ENCODE results near the gene ROPN1.

The ROPN1 gene

DNA sequence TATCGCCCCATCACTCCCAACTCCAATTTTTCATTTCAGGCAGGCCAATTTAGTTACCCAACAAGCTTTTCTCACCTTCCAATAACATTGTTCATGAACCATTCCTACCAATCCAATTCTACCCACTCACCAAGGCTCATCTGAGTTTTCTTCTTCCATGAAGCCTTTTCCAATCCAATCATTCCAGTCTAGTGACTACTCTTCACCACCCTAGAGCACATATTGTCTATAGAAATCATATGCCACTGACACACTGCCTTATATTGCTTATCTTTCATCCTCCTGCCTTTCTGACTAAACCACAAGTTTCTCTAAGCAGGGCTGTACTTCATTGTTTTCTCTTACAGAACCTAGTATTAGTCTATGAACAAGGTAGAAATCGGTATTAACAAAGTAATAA is 42.3 kb downstream of the ROPN1 start:
- DNase-seq (ENCODE audit: low read depth in 2 of 3, low spot score in 1 of 3), result no peak

DNA sequence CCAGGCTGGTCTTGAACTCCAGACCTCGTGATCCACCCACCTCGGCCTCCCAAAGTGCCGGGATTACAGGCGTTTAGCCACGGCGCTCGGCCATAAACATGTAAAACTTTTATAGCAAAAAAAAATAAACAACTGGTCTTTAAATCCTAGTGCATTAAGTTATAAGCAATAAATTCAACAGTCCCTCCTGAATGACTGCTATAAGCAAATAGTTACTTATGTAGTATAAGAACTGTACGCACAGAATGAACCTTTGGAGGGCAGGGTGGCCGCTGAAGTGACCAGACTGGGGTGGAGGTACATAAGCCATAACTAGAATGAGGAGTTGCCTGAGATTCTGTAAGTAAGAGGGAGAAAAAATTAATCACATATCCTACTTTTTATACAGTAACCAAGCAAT is 43.5 kb downstream of the ROPN1 start:
- DNase-seq (ENCODE audit: low read depth in 2 of 3, low spot score in 1 of 3), result no peak

DNA sequence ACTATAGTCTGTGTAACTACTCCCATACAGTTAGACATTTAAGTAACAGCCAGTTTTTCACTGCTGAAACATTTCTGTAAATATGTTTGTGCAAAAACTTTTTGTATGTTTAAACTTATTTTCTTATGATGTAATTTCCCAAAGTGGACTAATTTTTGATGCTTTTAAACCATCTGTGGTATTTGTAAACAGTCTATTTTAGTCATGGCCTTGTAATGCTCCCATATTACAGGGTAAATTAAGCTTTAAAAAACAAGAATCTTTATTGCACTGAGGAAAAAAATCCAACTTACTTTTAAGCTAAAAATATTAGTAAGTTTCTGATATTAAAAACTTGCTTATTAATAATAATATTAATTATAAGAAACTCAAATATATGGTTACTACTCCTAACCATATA is 44.4 kb downstream of the ROPN1 start:
- DNase-seq (ENCODE audit: low read depth in 2 of 3, low spot score in 1 of 3), result no peak

DNA sequence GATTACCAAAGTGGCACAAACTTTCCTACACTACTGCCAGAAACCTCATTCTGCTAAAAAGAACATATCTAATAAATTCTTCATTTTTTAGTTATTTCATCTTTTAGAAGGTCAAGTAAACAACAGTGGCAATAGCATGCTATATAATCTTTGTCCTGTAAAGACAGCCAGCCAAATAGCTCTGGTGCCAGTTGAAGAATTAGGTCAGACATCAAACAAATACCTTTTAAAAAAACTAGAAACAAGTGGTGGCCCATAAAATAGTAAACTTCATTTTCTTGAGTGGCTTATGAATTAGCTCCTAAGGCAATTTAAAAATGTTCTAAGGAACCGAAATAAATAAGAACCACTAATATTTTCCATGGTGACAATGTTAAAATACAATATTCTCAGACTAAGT is 50.4 kb downstream of the ROPN1 start:
- no peak for DNase-seq (ENCODE audit: low read depth in 2 of 3, low spot score in 1 of 3)

DNA sequence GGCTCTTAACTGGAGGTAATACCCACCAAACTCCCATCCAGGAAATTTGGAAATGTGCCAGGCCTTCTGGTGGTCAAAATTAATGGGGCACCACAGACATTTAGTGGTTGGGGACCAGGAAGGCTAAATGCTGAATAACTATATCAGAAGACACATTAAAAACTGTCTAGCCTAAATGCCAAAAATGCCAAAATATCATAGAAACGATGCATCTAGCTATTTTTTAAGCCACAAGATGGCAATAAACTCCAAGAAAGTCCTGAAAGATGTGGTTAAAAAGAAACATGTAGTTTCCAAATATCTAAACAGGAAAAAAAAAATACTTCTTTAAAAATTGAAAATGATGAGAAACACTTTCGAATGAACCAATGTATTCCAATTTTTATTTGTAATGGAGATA is 50.8 kb downstream of the ROPN1 start:
- DNase-seq (ENCODE audit: low read depth in 2 of 3, low spot score in 1 of 3), result no peak

DNA sequence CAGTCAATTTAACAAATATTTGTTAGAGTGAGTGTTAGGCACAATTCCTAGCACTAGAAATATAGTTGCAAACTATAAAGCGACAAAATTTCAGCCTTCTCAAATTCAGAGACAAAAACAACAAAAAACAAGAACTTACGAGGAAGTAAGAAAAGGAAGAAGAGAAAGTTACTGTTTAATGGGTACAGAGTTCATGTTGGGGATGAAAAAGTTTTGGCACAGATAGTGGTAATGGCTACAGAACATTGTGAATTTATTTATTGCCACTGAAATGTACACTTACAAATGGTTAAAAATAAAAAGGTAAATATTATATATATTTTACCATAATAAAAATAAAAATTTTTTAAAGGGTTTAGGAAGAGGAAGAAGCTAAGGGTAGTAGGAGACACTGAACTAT is 52.2 kb downstream of the ROPN1 start:
- DNase-seq (ENCODE audit: low read depth in 2 of 3, low spot score in 1 of 3), result no peak

DNA sequence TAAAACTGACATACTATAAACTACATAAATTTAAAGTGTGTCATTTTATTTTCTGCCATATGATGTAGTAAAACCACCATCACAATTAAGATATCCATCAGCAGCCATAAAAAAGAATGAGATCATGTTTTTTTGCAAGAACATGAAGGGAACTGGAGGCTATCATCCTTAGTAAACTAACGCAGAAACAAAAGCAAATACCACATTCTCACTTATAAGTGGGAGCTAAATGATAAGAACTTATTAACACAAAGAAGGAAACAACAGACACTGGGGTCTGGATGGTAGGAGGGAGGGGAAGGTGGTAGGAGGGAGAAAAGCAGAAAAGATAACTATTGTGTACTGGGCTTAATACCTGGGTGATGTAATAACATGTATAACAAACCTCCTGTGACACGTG is 55.5 kb downstream of the ROPN1 start:
- DNase-seq (ENCODE audit: low read depth in 2 of 3, low spot score in 1 of 3), result no peak

DNA sequence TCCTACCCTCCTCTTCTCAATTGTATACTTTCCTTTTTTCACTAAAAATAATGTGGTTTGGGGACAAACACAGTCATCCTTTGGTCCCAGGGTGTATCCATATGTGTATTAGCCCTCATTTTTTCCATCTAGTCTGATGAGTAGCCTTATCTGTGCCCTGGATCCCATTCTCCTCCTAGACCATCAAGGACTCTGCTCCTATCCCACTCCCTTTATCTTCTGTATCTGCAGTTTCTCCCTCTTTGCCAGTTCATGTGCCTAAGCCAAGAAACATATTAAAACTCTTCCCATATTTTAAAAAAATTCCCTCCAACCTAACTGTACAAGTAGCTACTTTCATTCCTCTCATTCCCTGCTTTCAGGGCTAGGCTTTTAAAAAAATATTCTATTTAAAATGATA is 56.1 kb downstream of the ROPN1 start:
- no peak for DNase-seq (ENCODE audit: low read depth in 2 of 3, low spot score in 1 of 3)

DNA sequence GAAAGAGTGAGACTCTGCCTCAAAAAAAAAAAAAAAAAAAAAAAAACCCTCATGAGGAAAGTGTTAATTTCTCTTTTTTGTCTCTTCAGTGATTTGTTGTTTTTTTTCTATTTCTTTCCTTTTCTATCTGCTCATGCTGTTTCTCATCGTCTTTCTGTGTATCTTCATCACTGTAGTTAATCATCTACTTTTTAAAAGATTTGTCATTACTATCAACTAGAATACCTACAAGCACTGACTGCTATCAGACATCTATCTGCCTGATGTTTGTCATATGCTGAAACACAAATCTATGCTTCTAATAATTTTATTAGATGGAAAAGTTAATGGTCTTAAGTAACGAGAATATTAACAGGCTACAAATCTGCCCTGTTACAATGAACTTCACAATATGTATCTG is 57.7 kb downstream of the ROPN1 start:
- DNase-seq (ENCODE audit: low read depth in 2 of 3, low spot score in 1 of 3), result no peak

DNA sequence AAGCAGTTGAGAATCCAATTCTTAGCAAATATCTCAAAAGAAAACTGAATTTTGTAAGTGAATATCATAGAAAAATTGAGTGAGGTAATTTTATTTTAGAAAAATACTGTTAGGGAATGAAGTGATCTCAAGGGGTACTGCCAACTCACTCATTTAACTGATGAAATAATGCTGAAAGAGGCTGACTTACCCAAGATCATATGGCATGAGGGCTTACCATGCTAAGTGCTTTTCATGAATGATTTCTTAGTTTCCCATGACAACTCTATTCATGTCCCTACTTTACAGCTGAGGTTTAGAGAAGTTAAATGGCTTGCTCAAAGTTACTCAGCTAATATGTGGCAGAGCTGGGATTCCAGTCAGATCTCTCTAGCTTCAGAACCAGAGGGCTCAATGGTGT is 61.5 kb downstream of the ROPN1 start:
- DNase-seq (ENCODE audit: low read depth in 2 of 3, low spot score in 1 of 3), result no peak

DNA sequence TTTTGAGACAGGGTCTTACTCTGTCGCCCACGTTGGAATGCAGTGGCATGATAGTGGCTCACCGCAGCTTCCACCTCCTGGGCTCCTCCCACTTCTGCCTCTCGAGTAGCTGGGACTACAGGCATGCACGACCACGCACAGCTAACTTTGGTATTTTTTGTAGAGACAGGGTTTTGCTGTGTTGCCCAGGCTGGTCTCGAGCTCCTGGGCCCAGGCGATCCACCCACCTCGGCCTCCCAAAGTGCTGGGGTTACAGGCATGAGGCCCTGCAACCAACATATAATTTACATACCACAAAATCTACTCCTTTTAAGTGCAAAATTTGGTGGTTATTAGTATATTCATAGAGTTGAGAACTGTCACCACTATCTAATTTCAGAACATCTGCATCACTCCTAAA is 62.6 kb downstream of the ROPN1 start:
- no peak for DNase-seq (ENCODE audit: low read depth in 2 of 3, low spot score in 1 of 3)

DNA sequence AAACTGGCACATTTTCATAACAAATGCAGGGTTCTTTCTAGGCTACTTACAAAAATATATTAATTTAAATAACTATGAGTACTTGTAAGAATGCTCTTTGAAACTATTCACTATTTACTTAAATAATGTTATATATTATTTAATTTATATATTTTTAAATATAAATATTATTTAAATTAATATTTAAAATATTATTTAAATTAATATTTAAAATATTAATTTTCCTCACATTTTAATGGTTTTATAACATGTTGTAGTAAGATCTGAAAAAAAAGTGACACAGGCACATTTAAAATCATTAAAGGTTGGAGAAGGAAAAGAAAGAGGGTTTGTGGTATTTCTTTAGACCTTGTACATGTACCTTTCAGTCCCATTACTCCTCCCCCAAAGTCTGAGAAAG is 65.5 kb downstream of the ROPN1 start:
- no peak for DNase-seq (ENCODE audit: low read depth in 2 of 3, low spot score in 1 of 3)

DNA sequence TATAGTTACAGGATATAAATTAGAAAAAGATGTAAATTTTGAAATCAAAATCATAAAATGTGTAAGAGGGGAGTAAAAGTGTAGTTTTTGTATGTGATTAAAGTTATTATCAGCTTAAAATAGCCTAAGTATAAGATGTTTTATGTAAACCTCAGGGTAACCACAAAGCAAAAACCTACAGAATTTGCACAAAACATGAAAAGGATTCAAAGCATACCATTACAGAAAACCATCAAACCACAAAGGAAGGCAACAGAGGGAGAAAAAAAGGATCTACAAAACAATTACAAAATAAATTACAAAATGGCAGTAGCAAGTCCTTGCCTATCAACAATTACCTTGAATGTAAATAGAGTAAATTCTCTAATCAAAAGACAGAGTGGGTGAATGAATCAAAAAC is 71.1 kb downstream of the ROPN1 start:
- no peak for DNase-seq (ENCODE audit: low read depth in 2 of 3, low spot score in 1 of 3)

DNA sequence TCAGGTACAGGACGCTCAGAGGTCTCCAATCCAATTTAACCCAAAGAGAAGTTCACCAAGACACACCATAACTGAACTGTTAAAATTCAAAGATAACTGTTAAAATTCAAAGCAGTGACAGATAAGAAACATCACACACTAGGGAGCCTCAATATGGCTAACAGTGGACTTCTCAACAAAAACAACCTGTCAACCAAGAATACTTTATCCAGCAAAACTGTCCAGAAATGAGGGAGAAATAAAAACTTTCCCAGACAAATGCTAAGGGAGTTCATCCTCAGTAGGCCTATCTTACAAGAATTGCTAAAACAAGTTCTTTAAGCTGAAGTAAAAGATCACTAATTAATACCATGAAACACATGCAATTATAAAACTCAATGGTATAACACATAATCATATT is 71.5 kb downstream of the ROPN1 start:
- DNase-seq (ENCODE audit: low read depth in 2 of 3, low spot score in 1 of 3), result no peak

DNA sequence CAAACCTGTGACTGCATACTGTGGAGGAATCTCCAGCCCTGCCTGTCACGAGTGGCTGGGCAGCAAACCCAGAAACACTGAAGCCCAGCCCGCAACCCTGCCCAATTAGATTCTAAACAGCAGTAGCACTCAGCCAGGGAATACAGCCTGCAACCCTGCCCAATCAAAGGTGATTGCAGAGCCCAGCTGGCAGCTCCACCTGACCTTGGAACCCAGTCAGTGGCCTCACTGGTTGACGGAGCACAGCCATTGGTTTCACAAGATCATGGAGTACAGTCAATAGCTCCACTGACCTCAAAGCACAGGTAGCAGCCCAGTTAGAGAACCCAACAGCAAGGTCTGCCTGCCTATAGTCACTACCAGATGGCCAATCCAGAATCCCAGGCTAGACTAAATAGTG is 72.6 kb downstream of the ROPN1 start:
- DNase-seq (ENCODE audit: low read depth in 2 of 3, low spot score in 1 of 3), result no peak

Measured in stimulated activated CD4-positive, alpha-beta T cell treated with anti-CD3 and anti-CD28 coated beads, Interleukin-12 subunit alpha, Interleukin-12 subunit beta, amount 100 ng/mL, for 48 hours (primary cell).